KOPT-K1 (cell line): Measurements from ENCODE around the gene PILRA.
"Not testable (repeated sequence)": the region's sequence is repeated elsewhere in the genome, so short reads cannot be mapped to it uniquely, and the experiment has no call there.

ENCODE experiments used
- H3K27ac ChIP-seq: fragments of 200-600 bp; sonication (generic); 2 replicates; pipeline ENCODE4 v1.5.1; 2016; ENCODE audit warnings: antibody characterized with exemption, mild to moderate bottlenecking, low read depth, low read length; ENCODE audit not compliant: poor library complexity, severe bottlenecking
- H3K36me3 ChIP-seq: fragments of 200-600 bp; sonication (generic); 2 replicates; pipeline ENCODE4 v1.5.1; 2017; ENCODE audit warnings: antibody characterized with exemption, mild to moderate bottlenecking, low read length, moderate library complexity; ENCODE audit not compliant: insufficient read depth
- H3K9me3 ChIP-seq: fragments of 200-600 bp; sonication (generic); 2 replicates; pipeline ENCODE4 v1.5.1; 2017; ENCODE audit warnings: antibody characterized with exemption, low read length, mild to moderate bottlenecking; ENCODE audit not compliant: insufficient read depth, poor library complexity, severe bottlenecking

PILRA gene

DNA sequence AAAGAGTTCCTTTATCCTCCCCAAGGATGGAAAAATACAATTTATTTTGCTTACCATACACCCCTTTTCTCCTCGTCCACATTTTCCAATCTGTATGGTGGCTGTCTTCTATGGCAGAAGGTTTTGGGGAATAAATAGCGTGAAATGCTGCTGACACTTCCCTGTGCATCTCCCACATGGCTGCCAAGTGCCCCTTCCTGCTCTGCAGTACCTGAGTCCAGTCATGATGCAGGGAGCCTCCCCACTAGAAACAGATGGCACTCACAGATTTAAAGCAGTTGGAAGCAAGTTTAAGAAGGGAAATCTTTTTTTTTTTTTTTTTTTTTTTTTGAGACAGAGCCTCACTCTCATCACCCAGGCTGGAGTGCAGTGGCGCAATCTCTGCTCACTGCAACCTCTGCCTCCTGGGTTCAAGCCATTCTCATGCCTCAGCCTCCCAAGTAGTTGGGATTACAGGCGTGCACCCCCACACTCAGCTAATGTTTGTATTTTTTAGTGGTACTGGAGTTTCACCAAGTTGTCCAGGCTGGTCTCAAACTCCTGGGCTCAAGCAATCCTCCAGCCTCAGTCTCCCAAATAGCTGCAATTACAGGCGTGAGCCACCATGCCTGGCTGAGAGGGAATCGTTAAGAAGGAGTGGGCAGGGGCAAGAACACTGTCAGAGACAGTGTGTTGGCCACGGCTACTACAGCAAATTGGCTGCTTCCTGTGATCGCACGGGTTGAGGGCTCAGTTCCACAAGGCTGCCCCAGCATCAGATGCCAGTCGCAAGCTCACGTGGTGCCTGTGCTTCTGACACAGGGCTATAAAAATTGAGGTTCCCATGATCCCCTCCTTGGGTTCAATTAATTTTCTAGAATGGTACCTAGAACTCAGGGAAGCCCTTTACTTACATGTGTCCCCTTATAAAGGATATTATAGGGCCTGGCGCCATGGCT lies 5.3 kb upstream of the PILRA start:
- peaks cover 61% of the 10 kb centered on the region for H3K36me3 ChIP-seq
- H3K27ac ChIP-seq, result no peak overlapping the region
- no peaks in the 10 kb centered on the region for H3K9me3 ChIP-seq

GRCh38 chr7:100369105-100369504 lies 4.2 kb upstream of the PILRA start:
- H3K27ac ChIP-seq, result no peak overlapping the region

GRCh38 chr7:100370303-100370702 lies 3.0 kb upstream of the PILRA start:
- H3K36me3 ChIP-seq, result peaks cover 39% of the 10 kb centered on the region
- H3K9me3 ChIP-seq, result no peaks in the 10 kb centered on the region
- no peak overlapping the region for H3K27ac ChIP-seq

More at GRCh38 chr7:100369105-100369504, 4.2 kb upstream of the PILRA start:
- no peaks in the 10 kb centered on the region for H3K9me3 ChIP-seq
- H3K36me3 ChIP-seq, result peaks cover 50% of the 10 kb centered on the region

DNA sequence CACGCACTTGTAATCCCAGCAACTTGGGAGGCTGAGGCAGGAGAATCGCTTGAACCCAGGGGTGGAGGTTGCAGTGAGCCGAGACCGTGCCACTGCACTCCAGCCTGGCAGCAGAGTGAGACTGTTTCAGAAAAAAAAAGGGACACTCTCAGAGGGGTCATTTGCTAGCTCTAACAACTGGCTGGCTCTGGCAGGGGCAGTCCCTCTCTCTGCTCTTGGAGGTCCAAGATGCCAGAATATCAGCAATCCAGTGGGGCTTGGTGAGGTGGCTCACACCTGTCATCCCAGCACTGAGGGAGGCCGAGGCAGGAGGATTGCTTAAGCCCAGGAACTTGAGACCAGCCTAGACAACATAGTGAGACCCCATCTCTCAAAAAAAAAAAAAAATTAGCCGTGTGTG lies 2.5 kb upstream of the PILRA start:
- Histone ChIP-seq H3K36me3 (peaks cover 35% of the 10 kb centered on the region), H3K9me3 (no peaks in the 10 kb centered on the region), H3K27ac (no peak overlapping the region)

GRCh38 chr7:100371561-100372171 lies 1.6 kb upstream of the PILRA start:
- H3K9me3 ChIP-seq, result no peaks in the 10 kb centered on the region
- H3K27ac ChIP-seq, result peak overlapping the region; percentile 89
- H3K36me3 ChIP-seq, result peaks cover 27% of the 10 kb centered on the region

DNA sequence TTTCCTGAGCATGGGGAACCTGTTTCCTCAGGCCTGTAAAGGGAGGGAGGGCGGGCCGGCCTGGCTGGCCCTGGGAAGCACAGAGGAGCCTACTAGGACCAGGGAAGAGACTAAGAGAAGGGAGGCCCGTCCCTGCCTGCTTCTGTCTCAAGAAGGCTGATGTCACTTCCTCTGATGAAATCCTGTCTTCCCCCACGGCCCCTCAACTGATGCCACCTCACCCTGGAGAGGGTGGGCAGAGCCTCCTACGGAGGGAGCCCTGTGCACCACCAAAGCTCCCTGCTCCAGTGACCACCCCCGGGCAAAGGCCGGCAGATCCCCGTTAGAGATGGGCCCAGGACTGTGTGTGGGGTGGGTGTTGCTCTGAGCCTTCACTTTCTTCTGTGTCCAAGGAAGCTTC lies 1.0 kb upstream of the PILRA start:
- peak overlapping the region; percentile 89 for H3K27ac ChIP-seq
- H3K36me3 ChIP-seq, result peaks cover 21% of the 10 kb centered on the region
- H3K9me3 ChIP-seq, result no peaks in the 10 kb centered on the region

- Histone ChIP-seq H3K9me3 (no peaks in the 10 kb centered on the region), H3K27ac (peak overlapping the region; percentile 89), H3K36me3 (peaks cover 17% of the 10 kb centered on the region)
Measured at GRCh38 chr7:100372694-100373093, 593 bp upstream of the PILRA start.

DNA sequence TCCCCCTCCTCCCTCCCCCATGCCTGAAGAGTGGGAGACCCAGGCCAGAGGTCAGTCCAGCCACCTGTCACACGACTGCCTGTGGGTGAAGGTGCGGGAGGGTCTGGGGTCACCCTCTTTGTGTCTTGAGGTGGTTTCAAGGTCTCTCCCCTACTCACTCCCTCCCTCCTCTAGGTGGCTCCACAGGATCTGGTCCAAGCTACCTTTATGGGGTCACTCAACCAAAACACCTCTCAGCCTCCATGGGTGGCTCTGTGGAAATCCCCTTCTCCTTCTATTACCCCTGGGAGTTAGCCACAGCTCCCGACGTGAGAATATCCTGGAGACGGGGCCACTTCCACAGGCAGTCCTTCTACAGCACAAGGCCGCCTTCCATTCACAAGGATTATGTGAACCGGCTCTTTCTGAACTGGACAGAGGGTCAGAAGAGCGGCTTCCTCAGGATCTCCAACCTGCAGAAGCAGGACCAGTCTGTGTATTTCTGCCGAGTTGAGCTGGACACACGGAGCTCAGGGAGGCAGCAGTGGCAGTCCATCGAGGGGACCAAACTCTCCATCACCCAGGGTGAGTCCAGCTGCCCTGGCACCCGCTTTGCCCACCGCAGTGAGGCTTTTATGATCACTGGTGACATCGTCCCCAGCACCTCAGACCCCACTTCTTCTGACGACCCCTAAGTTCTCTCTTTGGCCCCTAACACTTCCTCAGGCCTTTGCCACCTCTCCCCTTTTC lies 747 bp downstream of the PILRA start:
- H3K27ac ChIP-seq, result peak overlapping the region; percentile 89
- H3K9me3 ChIP-seq, H3K36me3 ChIP-seq: not testable (repeated sequence)

- H3K36me3 ChIP-seq, result no peaks in the 10 kb centered on the region
- peak overlapping the region; percentile 89 for H3K27ac ChIP-seq
- no peaks in the 10 kb centered on the region for H3K9me3 ChIP-seq
Measured at GRCh38 chr7:100374601-100375000, 1.3 kb downstream of the PILRA start.

GRCh38 chr7:100376066-100376465 lies 2.8 kb downstream of the PILRA start:
- Histone ChIP-seq H3K36me3 (no peaks in the 10 kb centered on the region), H3K27ac (no peak overlapping the region), H3K9me3 (no peaks in the 10 kb centered on the region)

DNA sequence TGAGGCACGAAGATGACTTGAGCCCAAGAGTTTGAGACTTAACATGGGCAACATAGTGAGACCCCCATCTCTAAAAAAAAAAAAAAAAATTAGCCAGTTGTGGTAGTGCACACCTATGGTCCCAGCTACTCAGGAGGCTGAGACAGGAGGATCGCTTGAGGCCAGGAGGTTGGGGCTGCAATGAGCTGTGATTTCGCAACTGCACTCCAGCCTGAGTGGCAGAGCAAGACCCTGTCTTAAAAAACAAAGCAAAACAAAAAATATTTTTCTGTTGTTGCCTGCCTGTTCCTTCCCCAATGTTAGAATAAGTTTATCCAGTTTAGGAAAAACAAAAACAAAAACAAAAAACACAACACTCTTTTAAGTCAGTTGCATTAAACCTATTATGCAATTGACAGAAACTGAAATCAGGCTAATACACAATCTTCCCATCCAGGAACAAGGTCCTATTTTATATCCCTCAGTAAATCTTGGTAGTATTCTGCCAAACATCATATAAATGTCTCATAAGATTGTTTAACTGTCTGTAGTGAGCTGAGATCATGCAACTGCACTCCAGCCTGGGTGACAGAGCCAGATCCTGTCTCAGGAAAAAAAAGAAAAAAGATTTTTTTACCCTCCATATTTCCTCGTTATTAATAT lies 4.9 kb downstream of the PILRA start:
- Histone ChIP-seq H3K9me3 (no peaks in the 10 kb centered on the region), H3K36me3 (no peaks in the 10 kb centered on the region), H3K27ac (no peak overlapping the region)

DNA sequence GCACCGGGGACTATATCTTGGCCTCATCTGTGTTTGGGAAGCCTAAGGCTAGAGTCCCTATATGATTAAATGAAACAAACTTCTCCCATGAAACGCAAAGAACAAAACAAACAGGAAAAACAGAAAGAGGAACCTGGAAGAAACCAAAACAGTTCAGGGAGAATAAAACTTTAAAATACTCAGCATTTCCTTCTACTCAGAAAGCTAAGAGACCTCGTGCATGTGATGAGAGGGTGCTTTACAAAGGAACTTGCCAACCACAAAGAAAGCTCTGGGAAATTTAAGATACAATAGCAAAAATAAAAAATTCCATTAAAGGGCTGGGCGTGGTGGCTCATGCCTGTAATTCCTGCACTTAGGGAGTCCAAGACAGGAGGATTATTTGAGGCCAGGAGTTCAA lies 6.9 kb downstream of the PILRA start:
- Histone ChIP-seq H3K27ac (no peak overlapping the region), H3K36me3 (no peaks in the 10 kb centered on the region), H3K9me3 (no peaks in the 10 kb centered on the region)

GRCh38 chr7:100381531-100382233 lies 8.4 kb downstream of the PILRA start:
- not testable (repeated sequence) for H3K27ac ChIP-seq, H3K9me3 ChIP-seq, H3K36me3 ChIP-seq

DNA sequence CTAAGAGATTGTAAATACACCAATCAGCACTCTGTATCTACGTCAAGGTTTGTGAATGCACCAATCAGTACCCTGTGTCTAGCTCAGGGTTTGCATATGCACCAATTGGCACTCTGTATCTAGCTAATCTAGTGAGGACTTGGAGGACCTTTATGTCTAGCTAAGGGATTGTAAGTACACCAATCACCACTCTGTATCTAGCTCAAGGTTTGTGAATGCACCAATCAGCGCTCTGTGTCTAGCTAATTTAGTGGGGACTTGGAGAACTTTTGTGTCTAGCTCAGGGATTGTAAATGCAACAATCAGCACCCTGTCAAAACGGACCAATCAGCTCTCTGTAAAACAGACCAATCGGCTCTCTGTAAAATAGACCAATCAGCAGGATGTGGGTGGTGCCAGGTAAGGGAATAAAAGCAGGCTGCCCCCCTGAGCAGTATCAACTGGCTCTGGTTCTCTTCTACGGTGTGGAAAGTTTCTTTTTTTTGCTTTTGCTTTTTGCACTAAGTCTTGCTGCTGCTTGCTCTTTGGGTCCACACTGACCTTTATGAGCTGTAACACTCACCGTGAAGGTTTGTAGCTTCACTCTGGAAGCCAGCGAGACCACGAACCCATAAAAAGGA lies 9.1 kb downstream of the PILRA start:
- H3K36me3 ChIP-seq, H3K27ac ChIP-seq, H3K9me3 ChIP-seq: not testable (repeated sequence)
